DOHH2 (cell line): ENCODE data around the gene DDX1.

Experiments
- CTCF ChIP-seq: fragments of 200-600 bp; sonication (generic); IDR thresholded peaks from one replicate; pipeline ENCODE4 v1.5.1; 2014; ENCODE audit warnings: antibody characterized with exemption, mild to moderate bottlenecking, low read depth, low read length; ENCODE audit not compliant: poor library complexity, severe bottlenecking
- EZH2phosphoT487 ChIP-seq: fragments of 200-600 bp; sonication (generic); IDR thresholded peaks from 2 replicates; pipeline ENCODE4 v1.6.1; 2017; ENCODE audit warnings: borderline replicate concordance, mild to moderate bottlenecking, antibody characterized with exemption, low read length, moderate library complexity, mixed read lengths

GRCh38 chr2:15626967-15627366 is 35.3 kb downstream of the DDX1 start:
- TF ChIP-seq CTCF (no peak), EZH2phosphoT487 (no peak)
